ENCODE measurements around the gene RARRES2.
A peak's percentile ranks its signal among the peaks of the same experiment; 100 is the strongest.

RARRES2 gene

DNA sequence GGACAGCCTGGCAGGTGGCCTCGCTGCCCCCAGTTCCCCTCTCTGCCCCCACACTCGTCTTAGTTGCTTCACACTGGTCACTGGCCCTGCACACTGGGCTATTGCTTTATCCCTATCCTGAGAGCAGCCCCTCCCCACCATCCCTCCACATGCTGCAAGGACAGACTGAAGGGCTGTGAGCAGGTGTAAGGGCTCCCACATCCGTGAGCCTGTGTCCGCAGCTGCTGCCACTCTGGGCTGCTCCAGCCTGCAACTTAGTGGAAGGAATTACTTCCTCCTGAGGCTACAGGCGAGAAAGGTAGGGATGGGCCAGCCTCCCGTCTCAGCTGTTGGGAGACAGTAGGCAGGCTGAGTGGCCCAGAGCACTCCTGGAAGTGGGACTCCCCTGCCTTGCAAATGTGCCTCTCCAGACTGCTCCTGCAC, 3.8 kb downstream of the RARRES2 start:
- DNase-seq (ENCODE audit: low spot score): no peak

DNA sequence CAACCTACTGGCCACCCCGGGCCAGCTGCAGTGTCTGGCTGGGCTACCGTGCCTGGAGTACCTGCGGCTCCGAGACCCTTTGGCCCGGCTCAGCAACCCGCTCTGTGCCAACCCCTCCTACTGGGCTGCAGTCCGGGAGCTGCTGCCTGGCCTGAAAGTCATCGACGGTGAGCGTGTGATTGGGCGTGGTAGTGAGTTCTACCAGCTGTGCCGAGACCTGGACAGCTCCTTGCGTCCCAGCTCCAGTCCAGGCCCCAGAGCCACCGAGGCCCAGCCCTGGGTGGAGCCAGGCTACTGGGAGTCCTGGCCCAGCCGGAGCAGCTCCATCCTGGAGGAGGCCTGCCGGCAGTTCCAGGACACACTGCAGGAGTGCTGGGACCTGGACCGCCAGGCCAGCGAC, 4.2 kb downstream of the RARRES2 start:
- DNase-seq (ENCODE audit: low spot score): no peak

DNA sequence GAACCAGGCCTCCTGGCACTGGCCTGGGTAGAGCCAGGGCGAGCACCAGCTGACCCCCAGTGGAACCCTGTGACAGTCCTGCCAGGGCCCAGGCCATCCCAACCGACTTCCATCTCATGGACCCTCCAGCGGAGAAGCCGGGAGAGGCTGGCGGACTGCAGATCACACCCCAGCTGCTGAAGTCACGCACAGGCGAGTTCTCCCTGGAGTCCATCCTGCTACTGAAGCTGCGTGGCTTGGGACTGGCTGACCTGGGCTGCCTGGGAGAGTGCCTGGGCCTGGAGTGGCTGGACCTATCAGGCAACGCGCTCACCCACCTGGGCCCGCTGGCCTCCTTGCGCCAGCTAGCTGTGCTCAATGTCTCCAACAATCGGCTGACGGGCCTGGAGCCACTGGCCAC, 4.7 kb downstream of the RARRES2 start:
- no peak for DNase-seq (ENCODE audit: low spot score)

DNA sequence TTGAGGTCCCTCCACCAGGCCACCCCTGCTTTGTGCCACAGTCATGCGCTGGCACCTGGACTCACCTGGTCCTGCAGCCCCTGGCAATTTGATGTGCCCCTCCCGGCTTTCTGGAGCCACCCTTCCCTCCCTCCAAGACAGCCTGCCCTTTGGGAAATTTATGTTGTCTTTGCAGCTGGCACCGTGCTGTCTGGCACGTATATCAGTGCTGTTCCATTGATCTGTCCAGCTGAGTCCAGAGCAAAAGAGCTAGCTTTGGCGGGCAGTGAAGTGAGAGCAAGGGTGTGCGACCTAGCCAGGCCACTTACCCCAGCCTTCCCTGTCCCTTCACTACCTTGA, 5.7 kb downstream of the RARRES2 start:
- no peak for DNase-seq (ENCODE audit: low spot score)

DNA sequence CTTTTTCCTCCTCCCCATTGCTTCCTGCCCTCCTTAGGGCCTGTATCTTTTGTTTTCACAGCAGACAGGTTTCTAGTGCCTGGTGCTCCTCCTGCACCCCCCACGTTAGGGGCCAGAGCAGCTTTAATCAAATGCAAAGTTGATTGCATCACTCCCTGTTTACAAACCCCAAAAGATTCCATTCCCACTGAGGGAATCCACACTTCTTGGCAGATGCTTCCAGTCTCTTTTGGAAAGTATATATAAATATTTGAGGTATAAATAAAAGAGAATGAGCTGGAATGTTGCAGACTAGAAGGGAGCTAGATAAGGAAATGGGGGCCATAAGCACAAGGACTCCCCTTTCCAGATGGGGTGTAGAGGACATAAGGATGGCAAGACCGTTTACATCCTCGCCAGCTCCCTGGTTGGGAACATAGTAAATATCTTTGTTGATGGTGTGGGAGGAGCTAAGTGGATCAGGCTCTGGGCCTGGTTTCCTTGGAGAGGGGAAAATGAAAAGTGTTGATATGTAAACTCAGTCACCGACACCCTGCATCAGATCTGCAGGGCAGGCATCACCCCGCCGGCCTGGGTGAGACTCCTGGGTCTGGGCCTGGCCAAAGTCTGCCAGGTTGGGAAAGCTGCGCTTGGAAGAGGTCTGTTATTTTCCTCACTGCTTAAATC, 6.2 kb downstream of the RARRES2 start:
- DNase-seq (ENCODE audit: low spot score): no peak

DNA sequence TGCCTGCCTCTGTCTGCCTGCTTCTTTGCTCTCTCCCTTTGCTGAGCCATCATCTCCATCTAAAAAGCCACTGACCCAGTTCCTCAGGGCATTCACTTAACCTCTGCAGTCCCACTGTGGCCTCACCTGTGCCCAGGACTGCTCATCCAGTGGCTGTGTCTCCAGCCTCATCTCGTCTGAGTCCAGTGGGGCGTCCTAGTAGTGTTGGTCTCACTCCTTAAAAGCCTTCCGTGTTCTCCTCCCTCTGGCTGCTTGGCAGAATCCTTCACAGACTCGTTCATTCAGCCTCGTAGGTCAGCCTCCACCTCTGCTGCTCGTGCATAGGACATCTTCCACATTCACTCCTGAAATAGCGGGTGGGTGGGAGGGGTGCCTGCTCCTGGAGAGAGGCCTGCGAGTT, 7.3 kb downstream of the RARRES2 start:
- no peak for DNase-seq (ENCODE audit: low spot score)

DNA sequence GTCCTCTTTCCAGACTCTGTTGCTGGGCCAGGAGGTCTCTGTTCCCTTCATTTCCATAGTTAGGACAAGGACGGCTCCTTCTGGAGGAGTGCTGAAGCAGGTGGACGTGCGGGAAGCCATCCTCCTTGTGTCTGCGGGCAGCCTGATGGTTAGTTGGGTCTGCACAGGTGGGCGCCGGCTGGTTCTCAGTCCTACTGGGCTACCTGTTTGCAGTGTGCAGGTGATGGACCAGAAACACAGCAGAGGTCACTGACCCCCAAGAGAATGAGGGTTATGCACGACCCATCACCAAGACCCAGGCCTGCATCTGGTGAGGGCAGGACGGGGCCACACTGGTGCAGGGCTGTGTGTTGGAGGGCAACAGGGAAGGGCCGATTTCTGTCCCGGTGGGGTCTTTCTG, 7.8 kb downstream of the RARRES2 start:
- DNase-seq (ENCODE audit: low spot score): no peak

DNA sequence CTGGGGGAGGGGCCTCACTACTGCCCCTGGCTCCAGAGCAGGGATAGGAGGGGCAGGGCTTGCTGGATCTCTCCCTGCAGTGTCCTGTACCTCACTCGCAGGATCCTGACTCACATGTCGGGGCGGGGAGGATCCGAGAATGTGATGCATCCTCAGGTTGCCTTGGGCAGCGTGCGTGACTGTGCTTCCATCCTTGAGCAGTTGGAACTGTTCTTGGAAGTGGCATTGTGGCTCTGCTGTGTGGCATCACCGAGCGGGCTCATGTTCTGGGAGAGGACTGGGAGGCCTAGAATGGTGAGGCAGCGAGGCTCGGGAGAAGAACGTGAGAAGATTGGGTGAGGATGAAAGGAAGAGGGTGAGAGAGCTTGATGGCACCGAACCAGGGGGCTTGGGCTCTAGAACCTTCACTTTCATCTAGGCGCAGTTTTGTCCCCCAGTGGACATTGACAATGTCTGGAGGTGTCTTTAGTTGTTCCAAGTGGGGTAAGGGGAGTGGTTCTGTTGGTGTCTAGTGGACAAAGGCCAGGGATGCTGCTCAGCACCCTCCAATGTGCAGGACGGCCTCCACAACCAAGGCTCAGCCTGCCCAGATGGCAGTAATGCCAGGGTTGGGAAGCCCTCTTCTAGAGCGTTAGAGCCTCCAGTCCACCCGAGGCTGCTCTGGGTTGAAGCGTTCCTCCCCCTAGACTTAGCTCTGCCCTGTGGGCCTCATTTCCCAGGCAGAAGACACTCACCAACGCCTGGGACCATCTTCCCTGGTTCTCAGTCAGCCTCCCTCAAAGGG, 8.4 kb downstream of the RARRES2 start:
- DNase-seq (ENCODE audit: low spot score): no peak

DNA sequence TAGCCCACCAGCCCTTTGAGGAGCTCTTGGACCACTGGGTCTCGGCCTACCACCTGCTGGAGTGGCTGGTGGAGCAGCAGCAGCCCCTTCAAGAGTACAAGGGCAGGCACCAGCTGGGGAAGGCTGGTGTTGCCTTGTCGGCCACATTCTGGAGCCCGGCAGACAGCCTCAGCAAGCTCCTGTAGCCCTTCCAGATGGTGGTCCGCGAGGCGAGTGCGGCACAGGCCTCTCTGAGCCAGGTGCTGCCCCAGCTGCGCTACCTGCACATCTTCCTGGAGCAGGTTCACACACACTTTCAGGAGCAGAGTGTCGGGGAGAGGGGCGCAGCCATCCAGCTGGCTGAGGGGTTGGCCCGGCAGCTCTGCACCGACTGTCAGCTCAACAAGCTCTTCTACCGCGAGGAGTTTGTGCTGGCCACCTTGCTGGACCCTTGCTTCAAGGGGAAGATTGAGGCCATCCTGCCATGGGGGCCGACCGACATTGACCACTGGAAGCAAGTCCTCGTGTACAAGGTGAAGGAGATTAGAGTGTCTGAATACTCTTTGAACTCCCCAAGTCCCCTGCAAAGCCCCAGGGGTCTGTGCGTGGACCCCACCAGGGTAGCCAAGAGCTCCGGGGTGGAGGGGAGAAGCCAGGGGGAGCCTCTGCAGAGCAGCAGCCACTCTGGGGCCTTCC, 11.1 kb downstream of the RARRES2 start:
- DNase-seq (ENCODE audit: low spot score): no peak

DNA sequence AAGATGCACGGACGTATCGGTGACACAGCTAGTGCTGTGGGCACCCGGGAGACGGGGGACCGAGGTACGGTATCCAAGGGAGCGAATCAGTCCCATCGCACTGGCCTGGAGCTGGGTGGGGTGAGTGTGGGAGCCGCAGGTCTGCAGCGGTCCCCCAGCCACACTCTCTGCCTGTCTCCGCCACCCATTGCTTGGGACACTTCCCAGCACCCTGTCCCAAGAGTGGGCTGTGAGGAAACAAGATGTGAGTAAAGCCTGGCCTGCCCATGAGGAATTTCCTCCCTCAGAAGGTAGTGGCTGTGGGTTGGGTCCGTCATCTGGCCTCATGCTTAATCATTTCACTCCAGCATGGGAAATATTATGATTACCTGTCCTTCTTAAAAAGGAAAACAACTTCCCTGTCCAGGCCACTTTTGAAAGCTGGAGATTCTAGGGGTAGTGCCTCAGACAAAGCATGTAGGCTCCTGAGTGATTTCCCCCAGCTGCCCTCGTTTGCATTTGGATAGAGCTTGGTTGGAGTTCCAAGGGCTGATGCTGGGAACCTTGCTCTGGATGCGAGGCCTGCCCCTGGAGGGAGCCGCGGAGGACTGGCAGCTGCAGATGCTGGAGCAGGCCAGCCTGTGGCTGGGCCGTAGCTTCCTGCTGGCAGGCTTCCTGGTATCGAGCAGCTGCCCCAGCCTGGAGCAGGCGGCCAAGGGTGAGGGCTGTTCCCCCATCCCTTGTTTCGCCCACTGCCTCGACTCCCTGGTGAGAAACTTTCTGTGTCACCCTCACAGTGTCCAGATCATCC, 11.9 kb downstream of the RARRES2 start:
- peak; percentile 64 for DNase-seq (ENCODE audit: low spot score)

DNA sequence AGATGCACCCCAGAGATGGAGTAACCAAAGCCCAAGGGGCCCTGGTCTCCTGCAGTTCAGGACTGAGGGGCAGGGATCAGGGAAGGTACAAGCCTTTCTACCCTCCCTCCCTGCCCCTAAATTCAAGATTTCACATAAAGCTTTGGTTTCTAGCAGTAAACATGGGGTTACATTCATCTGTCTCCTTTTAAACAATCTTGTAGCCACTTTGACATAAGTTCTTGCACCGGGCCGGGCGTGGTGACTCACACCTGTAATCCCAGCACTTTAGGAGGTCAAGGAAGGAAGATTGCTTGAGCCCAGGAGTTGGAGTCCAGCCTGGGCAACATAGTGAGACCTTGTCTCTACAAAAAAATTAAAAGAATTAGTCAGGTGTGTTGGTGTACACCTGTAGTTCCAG, 14.1 kb downstream of the RARRES2 start:
- no peak for DNase-seq (ENCODE audit: low spot score)

DNA sequence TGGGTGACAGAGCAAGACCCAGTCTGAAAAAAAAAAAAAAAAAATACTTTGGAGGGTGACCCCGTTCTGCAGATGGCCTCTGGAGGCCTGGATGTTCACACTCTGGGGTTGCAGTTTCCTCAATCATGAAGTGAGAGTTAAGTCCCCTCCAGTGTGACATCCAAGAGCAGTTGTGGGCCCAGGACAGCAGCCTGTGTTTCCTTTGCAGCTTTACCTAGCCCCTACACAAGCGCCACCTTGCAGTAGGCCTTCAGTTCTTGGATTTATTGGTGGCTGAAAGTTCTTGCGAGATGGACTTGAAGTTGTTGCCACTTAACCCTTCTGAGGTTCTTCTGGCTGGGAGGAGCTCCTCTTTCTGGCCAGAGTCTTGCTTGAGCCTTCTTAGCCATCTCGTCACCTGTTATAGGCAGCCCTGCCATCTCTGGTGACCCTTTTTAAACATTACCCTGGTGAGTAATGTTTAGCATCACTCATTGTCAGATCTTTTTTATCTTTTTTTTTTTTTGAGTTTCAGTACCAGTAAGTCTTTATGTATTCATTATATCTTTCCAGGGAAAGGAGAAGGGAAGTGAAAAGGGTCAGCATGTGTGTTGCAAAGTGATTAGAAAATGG, 14.7 kb downstream of the RARRES2 start:
- DNase-seq (ENCODE audit: low spot score): no peak

DNA sequence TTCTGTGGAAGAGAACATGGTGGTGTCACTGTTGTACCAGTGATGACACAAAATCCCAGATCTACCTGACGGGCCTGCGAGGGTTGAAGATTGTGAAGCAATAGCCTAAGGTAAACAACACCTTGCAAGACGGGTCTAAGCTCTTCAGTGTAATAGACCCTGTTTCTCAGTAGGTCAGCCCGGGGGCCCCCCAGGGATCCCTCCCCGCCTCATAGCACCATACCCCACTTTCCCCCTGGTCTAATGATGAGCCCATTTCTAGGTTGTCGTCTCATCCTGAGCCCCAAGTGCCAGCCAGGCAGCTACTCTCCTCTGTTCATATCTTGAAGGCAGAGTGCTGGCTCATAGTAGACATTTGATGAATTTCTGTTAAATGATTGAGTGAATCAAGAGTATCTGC, 15.5 kb downstream of the RARRES2 start:
- no peak for DNase-seq (ENCODE audit: low spot score)

DNA sequence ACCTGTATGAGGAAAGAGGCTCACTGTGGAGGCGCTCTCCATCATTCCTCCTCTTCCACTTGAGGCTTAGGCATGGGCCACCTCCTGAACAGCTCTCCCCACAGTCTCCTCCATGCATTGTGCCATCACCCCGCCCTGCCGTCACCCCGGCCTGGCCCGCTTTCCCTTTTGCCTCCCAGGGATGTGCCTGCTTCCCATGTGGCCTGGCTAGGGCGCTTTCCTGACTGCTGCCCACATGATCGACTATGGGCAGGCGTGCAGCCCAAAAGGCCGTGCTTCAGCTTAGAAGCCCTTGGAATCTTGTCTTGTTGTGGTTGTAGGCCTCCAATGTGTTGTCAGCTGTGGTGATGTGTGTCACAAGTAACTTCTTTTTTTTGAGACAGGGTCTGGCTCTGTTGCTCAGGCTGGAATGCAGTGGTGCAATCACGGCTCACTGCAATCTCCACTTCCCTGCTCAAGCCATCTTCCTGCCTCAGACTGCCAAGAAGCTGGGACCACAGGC, 16.3 kb downstream of the RARRES2 start:
- DNase-seq (ENCODE audit: low spot score): no peak

DNA sequence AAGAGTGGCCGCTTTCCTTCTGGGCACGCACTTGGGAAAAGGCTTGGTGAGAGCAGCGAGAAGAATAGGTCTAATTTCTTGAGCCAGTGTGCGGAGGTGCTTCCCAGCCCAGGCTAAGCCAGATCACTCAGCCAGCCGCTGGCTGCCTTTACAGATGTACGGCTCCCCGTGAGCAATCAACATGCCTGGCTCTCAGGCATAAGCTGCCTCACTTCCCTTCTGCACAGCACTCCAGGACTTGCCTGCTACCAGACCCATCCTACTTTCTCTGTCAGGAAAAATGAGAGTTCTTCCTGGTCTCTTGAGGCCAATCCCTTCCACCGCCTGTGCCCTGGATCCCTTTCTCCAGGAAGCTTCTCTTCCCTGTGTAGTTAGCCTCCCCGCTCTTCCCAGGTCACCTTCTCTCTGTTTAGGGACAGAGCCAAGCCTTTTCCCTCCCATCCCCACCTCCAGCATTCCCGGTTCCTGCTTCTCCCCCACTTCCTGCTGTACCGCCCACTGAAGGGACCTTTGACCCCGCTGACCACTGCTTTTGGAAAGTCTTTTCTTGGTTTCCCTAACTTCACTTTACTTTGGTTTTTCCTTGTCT, 17.0 kb downstream of the RARRES2 start:
- no peak for DNase-seq (ENCODE audit: low spot score)

DNA sequence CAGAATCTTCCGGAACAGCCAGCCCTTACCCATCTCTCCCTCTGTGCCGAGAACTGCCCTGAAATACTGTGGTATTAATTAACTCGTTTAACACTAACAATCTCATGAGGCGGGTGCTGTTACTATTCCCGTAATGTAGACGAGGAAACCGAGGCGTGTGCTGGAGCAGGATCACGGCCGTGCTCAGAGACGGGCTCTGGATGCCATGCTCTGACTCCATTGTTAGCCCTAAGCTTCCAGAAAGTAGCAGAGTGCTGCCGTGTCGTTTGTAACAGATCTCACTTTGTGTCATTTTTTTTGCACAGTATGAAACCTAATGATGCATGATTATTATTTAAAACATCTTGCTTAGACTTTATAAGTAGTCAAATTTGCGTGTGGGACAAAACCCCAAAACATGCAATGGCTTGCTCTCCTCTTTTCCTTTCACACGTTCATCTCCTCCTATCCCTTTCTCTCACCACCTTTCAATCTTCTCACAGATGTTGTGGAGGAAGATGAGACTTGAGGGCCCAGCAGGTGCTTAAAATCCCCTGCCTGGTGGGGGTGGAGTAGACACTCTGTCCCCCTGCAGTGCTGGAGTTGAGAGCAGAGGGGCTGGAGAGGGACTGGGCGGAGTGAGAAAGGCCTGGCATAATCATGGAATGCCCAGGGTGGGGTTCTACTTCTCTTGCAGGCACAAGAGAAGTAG, 17.6 kb downstream of the RARRES2 start:
- no peak for DNase-seq (ENCODE audit: low spot score)

DNA sequence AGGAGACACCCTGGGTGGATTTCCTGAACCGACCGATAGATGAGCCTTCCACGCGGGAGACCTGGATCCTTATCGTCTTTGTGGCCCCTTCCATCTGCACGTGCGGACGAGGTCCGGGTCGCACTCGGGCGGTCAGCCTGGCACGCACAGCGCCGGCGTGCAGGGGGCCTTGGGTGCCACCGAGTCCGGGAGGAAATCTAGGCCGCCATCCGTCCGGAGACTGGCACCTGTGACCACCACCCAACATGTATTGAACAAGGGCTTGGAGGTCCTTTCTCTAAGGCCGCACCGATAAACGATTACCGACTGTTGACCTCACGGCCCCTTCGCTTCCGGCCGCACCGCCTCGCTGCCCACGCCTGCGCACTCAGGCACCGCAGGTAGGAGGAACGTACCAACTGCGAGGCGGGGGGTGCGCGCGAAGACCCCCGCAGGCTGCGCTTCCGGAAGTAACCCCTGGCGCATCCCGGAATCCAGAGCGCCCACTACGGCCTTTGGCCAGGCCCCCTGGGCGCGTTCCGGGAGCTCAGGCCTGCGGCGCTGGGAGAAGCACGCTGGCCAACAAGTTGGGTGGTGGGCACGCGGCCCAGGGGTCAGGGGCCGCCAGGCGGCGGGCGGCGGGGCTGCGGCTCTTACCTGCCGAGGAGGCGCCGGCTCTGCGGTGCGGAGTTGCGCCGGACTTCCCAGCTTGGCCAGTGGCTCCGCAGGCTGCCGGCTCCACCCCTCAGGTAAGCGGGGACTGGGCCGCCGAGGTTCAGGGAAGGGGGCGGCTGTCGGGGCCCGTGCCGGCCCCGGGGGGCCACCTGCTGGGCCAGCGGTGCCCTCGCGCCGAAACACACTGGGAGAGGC, 18.4 kb downstream of the RARRES2 start, which contains the start of the genes ACTR3C and LRRC61:
ACTR3C (minus strand) TSS at position 713 of the 849 bp plus-strand sequence. CDS start 28,249 bp downstream, outside the sequence.
LRRC61 (plus strand) TSS at position 523 of the 849 bp plus-strand sequence. CDS start 13,507 bp downstream, outside the sequence.
- DNase-seq (ENCODE audit: low spot score): peak; percentile 43

DNA sequence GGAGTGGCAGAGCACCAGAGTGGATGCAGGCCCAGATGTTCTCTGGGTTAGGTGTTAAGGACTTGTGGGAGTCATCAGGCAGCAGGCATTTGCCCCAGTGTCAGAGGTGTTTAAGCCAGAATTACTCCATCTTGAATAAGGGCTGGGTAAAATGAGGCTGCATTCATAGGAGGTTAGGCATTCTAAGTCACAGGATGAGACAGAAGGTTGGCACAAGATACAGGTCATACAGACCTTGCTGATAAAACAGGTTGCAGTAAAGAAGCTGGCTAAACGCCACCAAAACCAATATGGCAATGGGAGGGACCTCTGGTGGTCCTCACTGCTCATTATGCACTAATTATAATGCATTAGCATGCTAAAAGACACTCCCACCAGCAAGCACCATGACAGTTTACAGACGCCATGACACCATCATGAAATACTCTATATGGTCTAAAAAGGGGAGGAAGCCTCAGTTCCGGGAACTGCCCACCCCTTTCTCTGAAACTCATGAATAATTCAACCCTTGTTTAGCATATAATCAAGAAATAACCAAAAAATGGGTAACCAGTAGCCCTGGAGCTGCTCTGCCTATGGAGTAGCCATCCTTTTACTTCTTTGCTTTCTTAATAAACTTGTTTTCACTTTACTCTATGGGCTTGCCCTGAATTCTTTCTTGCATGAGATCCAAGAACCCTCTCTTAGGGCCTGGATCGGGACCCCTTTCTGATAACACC, 19.2 kb downstream of the RARRES2 start:
- DNase-seq (ENCODE audit: low spot score): no peak

DNA sequence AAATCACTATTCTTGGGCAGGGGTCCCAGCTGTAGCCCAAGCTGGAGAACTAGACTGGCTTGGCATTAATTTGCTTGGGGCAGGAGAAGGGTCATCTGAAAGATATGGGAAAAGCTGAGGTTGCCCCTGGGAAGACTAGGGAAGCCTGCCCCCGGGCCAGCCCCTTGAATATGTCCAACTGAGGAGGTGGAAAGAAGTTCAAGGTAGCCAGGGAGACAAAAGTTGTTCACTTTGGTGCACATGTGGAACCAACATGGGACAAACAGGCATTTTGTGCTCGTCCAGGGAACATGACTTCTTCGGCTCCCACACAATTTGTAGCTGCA, 19.7 kb downstream of the RARRES2 start:
- no peak for DNase-seq (ENCODE audit: low spot score)

All from Ammon's horn (tissue), 1 donor.